KBM-7 (cell line): Measurements from ENCODE around the gene TPP1.

Experiments used
- DNase-seq: peaks from one replicate; pipeline ENCODE4 v3.0.0-alpha.2; 2015
- in situ Hi-C: fragments of 300-500 bp; cut with MboI; formaldehyde crosslinking; loops from 2 replicates; pipeline ENCODE4 v1.14.3; 2020; ENCODE audit warnings: low sequenced_read_pairs, low pct_unique_long_range_greater_than_20kb, mixed read lengths

Gene TPP1

GRCh38 chr11:6619004-6619745, at the start of gene TPP1:
TSS of gene TPP1 (minus strand) at chr11:6619422. CDS start at chr11:6619400, 22 bp downstream.
- DNase-seq: peak; percentile 94
- in situ Hi-C loops: no loop called here

DNA sequence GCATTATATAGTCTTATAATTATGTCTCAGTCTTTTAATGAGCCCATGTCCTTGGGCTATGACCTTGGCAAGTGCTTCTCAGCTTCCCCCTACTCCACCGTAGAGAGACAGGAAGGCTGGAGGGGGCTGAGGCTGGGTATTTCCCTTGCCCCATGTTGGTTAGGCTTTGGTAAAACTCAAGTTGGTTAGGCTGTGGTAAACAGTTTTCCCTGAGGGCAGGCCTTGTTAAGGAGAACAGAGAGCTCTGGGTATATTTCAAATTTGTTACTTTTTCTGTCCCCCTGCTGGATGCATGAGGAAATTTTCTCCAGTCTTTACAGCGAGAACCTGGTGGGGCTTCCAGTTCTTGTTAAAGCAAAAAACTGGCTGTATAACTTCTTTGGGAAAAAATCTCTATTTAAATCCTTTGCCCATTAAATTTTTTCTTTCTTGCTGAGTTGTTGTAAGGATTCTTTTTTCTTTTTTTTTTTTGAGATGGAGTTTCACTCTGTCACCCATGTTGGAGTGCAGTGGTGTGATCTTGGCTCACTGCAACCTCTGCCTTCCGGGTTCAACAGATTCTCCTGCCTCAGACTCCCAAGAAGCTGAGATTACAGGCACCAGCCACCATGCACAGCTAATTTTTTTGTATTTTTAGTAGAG, 48.6 kb upstream of the TPP1 start:
- peak; percentile 66 for DNase-seq

GRCh38 chr11:6666302-6667183, 47.3 kb upstream of the TPP1 start:
- in situ Hi-C loops: no loop called here
- no peak for DNase-seq

More for the DNA sequence above, 48.6 kb upstream of the TPP1 start:
- in situ Hi-C loops: no loop called here

DNA sequence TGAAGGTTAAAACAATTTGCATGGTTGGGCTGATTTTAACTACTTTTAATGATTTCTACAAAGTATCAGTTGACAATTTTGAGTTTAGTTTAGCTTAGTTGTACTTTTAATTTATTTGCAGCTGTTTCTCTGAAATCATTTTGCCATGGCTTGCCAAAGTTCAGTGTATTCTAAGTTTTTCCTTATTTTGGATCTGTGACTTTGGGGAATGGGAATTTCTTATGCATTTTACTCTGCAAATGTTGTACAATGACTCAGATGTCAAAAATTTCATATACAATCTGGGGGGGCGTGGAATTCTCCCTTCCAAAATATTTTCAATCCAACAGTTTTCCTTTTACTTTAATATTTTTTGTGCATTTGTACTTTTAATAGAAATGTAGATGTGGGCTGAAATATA, 45.3 kb upstream of the TPP1 start:
- no peak for DNase-seq
- in situ Hi-C loops: no loop called here

- in situ Hi-C loops: no loop called here
- DNase-seq: no peak
Observed at GRCh38 chr11:6663794-6664469, 44.7 kb upstream of the TPP1 start.

DNA sequence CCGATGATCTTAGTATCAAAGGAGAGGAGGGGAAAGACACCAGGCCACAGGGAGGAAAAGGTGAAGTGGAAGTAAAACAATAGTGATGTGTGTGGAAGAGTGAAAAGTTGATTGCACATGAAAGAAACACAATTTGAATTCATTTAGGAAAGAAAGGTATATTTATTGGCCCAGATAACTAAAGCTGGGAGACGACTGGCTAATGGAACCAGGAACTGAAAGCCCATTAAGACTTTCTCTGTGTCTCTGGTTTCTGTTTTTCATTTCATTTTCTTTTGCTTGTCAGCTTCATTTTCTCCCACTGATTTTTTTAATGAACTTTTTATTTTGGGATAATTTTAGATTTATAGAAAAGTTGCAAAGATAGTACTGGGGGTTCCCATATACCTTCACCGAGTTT, 41.5 kb upstream of the TPP1 start:
- in situ Hi-C loops: no loop called here
- no peak for DNase-seq

DNA sequence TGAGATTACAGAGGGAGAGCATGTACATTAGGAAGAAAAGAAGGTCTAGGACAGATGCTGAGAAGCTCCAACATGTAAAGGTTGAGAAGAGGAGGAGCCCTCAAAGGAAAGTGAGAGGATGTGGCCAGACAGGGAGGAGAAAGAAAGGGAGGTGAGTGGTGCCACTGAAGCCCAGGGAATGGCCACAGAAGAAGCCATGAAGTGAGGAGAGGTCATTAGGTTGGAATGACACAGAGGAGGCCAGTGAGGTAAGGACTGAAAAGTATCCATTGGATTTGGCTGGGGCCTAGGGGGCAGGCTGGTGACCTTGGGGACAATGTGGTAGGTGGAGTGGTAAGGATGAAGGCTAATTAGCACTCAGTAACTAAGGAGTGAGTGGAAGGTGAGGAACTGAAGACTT, 39.4 kb upstream of the TPP1 start:
- DNase-seq: no peak
- in situ Hi-C loops: no loop called here

- in situ Hi-C loops: no loop called here
- no peak for DNase-seq
Observed at GRCh38 chr11:6657346-6657745, 38.1 kb upstream of the TPP1 start.

GRCh38 chr11:6656936-6657335, 37.7 kb upstream of the TPP1 start:
- in situ Hi-C loops: no loop called here
- no peak for DNase-seq

DNA sequence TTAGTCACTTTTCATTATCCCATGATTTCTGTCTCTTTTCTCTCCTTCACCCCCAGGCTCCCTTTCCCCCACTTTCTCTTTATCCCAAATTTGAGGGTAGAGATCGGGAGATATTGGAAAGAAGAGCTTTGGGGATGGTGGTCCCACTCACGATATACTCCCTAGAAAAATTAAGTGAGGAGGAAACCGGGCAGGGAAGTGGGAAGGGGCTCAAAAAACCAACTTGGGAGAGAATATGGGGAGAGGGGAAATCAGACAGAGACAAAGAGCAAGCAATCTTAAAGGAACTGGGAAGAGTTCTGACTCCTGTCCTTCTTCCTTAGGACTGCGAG, 37.3 kb upstream of the TPP1 start:
- in situ Hi-C loops: no loop called here
- DNase-seq: no peak

DNA sequence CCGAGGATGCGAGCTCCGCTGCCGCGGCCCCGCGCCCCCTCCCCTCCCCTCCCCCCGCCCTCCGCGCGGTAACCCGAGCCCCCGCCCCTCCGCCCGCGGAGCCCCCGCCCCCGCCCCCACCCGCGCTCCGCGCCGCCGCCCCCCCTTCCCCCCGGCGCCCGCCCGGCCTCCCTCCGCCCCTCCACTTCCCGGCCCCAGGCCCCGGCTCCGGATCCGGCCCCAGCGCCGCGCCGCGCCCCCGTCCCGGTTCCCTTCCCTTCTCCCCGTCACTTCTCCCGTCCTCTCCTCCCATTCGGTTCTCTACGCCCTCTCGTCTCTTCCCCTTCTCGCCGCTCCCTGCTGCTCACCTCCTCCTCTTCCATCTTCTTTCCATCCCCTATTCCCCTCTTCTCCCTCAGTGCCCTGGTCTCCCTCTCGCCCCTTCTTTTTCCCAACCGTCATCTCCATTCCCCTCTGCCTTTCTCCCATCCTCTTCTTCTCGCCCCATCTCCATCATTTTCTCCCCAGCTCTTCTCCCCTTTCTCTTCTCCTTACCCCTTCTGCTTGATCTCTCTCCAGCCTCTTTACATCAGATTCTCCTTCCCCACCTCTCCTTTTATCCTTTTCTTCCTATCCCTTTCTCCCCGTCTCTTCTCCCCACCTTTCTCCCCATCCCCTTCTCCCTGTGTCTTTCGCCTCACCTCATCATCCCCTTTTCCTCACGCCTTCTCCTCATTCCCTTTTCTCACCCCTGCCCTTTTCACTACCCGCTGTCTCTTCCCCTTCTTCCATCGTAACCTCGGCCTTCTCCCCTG, 36.8 kb upstream of the TPP1 start, which contains the start of gene DCHS1:
Gene DCHS1 (minus strand): TSS at position 20 of the 794 bp plus-strand sequence. CDS start 14,196 bp downstream, outside the sequence.
- DNase-seq: no peak

DNA sequence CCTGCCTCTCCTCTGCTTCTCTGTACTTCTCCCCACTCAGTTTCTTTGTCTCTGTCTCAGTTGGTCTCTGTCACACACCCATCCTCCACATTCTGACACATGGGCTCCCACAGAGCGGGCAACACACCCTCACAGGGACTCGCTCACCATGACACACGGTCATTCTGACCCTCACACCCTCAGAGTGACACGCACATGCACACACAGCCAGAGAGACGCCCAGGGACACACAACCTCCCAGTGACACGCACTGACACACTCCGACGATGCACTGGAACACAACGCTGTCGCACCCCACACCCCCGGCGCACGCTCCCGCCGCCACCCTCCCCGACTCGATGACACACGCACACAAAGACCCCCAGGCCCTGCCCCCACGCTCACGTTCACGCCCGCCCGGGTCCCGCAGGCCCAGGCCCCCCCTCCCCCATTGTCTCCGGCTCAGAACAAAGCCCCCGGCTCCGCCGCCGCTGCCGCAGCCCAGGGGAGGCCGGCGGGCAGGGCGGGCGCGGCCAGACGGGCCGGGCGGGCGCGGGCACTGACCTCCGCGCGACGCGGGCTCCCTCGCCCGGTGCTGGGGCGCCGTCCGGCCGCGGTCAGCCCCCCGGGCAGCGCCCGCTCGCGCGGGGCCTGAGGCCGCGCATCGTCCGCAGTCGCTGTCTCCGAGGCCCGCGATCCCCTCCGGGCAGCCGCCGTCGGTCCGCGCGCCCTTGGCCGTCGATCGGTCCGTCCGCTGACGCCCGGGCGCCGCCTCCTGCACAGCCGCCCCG, 36.0 kb upstream of the TPP1 start:
- in situ Hi-C loops: no loop called here
- DNase-seq: no peak

More for the DNA sequence above, 36.8 kb upstream of the TPP1 start, which contains the start of gene DCHS1:
- in situ Hi-C loops: no loop called here

DNA sequence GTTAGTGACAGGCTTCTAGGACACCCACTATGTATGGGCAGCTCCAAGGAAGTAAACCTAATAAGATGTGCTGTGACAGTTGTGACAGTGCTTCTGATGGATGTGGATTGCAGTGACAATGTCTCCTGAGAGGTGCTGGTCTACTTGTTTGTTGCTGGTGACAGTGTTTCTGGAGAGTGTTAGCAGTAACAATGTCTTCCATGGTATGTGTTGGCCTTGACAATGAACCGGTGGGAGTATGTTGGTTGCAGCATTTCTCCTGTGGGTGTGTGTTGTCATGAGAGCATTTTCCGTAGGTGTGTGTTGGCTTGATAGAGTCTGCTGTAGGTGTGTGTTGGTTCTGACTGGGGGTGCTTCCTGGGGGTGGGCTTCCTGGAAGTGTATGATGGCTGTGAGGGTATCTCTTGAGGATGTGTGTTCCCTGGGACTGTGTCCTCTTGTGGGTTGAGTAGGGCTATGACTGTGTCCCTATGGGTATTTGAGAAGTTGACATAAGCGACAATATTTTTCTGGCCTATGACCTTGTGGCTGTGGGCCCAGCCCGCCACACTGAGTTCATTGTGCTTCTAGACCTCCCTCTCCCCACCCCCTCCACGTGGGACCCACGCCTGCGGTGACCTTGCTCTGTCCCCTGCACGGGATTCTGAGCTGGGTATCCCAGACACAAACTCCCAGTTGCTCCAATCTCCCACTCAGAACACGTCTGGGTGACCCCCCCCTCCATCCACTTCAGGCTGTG, 35.2 kb upstream of the TPP1 start:
- DNase-seq: no peak
- in situ Hi-C loops: no loop called here

- in situ Hi-C loops: no loop called here
- no peak for DNase-seq
Observed at GRCh38 chr11:6653656-6654055, 34.4 kb upstream of the TPP1 start.

- DNase-seq: no peak
- in situ Hi-C loops: no loop called here
Observed at GRCh38 chr11:6653097-6653496, 33.9 kb upstream of the TPP1 start.

DNA sequence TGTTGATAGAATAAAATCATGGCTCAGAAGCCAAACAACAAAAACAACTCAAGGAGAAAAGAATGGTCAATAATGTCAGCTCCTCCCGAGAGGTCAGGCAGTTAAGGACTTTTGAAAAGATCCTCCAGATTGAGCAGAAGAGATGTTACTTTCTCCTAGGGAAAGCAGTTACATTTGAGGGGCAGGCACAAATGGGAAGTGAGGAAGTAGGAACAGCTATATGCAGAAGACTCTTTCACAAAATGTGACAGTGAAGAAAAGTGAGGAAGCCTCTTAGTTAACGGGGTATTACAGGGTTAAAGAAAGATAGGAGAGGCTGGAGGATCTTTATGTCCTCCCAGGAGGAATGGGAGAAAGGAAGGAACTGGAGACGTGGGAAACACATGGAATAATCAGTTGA, 33.0 kb upstream of the TPP1 start:
- in situ Hi-C loops: no loop called here
- no peak for DNase-seq

- DNase-seq: no peak
- in situ Hi-C loops: no loop called here
Observed at GRCh38 chr11:6650980-6651379, 31.8 kb upstream of the TPP1 start.
